Lung (tissue), 12 donors: Measurements from ENCODE around the gene UBR2. TPM values are rescaled to one million over a fixed set of nuclear protein-coding genes. Genes with fewer than 3 reads are reported as not detected.
"Not testable (repeated sequence)": the region's sequence is repeated elsewhere in the genome, so short reads cannot be mapped to it uniquely, and the experiment has no call there.

Source experiments
- ATAC-seq: fragments of 200-7000 bp; cut with Tn5 transposase; one replicate; pipeline ENCODE4 v1.9.1; 2020; ENCODE audit warnings: moderate number of reproducible peaks; ENCODE audit not compliant: insufficient read depth, low FRiP score
- DNase-seq, 3 donors: peaks; one replicate each; pipeline ENCODE4 v3.0.0-alpha.2; 2013 to 2017
- H3K27ac ChIP-seq, 2 donors: one replicate each; pipeline ENCODE4 v1.5.1; 2013; ENCODE audit warnings: mild to moderate bottlenecking in 2 of 2, moderate library complexity in 2 of 2, control low read depth in 1 of 2, inconsistent platforms in 1 of 2, low read depth in 1 of 2, low read length in 1 of 2
- H3K27me3 ChIP-seq, 3 donors: one replicate each; pipeline ENCODE4 v1.5.1; 2013; ENCODE audit warnings: low read length in 2 of 3; ENCODE audit not compliant: control insufficient read depth in 3 of 3, insufficient read depth in 3 of 3
- H3K36me3 ChIP-seq, 4 donors: one replicate each; pipeline ENCODE4 v1.5.1; 2013; ENCODE audit warnings: low read length in 4 of 4, mild to moderate bottlenecking in 1 of 4, moderate library complexity in 1 of 4; ENCODE audit not compliant: control insufficient read depth in 4 of 4, insufficient read depth in 4 of 4
- H3K4me1 ChIP-seq, 5 donors: one replicate each; pipeline ENCODE4 v1.5.1; 2013; ENCODE audit warnings: low read length in 5 of 5, mild to moderate bottlenecking in 2 of 5, moderate library complexity in 1 of 5; ENCODE audit not compliant: control insufficient read depth in 5 of 5, insufficient read depth in 5 of 5
- H3K4me3 ChIP-seq: one replicate; pipeline ENCODE4 v1.5.1; 2013; ENCODE audit warnings: mild to moderate bottlenecking, control low read depth, moderate library complexity
- H3K9ac ChIP-seq, 2 donors: one replicate each; pipeline ENCODE4 v1.5.1; 2013; ENCODE audit warnings: low read length in 2 of 2, control low read depth in 1 of 2; ENCODE audit not compliant: insufficient read depth in 1 of 2
- H3K9me3 ChIP-seq, 4 donors: one replicate each; pipeline ENCODE4 v1.5.1; 2013; ENCODE audit warnings: low read length in 3 of 4, mild to moderate bottlenecking in 1 of 4, moderate library complexity in 1 of 4; ENCODE audit not compliant: control insufficient read depth in 4 of 4, insufficient read depth in 3 of 4
- CTCF ChIP-seq: IDR thresholded peaks from 2 replicates; pipeline ENCODE4 v1.5.1; 2012; ENCODE audit warnings: mild to moderate bottlenecking; ENCODE audit errors: control extremely low read depth, extremely low read depth
- WGBS, 2 donors: extraction: QIAGEN DNeasy Blood & Tissue Kit; methylation state at CpG; one replicate each; pipeline ENCODE4 v1.1.7; 2013; 5-methylcytosine and 5-hydroxymethylcytosine counted together
- polyA plus RNA-seq, 2 donors: library from polyadenylated mRNA; stranded (reverse); fragments of 200-250 nt; gene quantifications; one replicate each; pipeline ENCODE4 v1.2.1, GENCODE V29; 2013
- total RNA-seq, 2 donors: library from RNA; depleted of rRNA in 1 of 2; stranded (reverse); fragments of >200 nt in 1 of 2; gene quantifications; one replicate each; pipeline ENCODE4 v1.2.1, GENCODE V29; 2014 to 2021
- donor health status: control.
- donor health status: control.
- donor health status: Bipolar disorder and iron deficiency.
- donor health status: healthy.
- donor health status: DM: yes; HTN: yes; CAD: no.

Gene UBR2
- total and polyA plus RNA-seq, 4 donors: 8.4 to 45.4 (median 19.0) TPM

GRCh38 chr6:42727627-42728026, 163.8 kb downstream of the UBR2 start:
- 76 to 85% methylated on average over 22 of the region's 22 CpGs for WGBS, 2 donors
- H3K4me3 ChIP-seq: no peak overlapping the region

GRCh38 chr6:42729731-42730130, 165.9 kb downstream of the UBR2 start:
- ATAC-seq: no peak
- peaks cover 0 to 6% (median 3%) of the 10 kb centered on the region in 5 donors for H3K4me1 ChIP-seq
- WGBS, 2 donors: 58 to 71% methylated on average over 1 to 2 of the region's 3 CpGs
- no peak for TF ChIP-seq CTCF
- H3K36me3 ChIP-seq: no peaks in the 10 kb centered on the region
- no peak overlapping the region for H3K4me3 ChIP-seq
- no peaks in the 10 kb centered on the region for H3K9me3 ChIP-seq
- DNase-seq: no peak
- H3K27me3 ChIP-seq: no peaks in the 10 kb centered on the region
- no peak overlapping the region for H3K9ac ChIP-seq
- H3K27ac ChIP-seq: no peak overlapping the region

More at GRCh38 chr6:42727627-42728026, 163.8 kb downstream of the UBR2 start:
- Histone ChIP-seq H3K27me3 (no peaks in the 10 kb centered on the region), H3K27ac (peak overlapping the region in 1 of 2 donors; percentile 76), H3K9me3 (no peaks in the 10 kb centered on the region), H3K9ac (peak overlapping the region in 1 of 2 donors; percentile 94), H3K36me3 (peaks cover 0 to 2% (median 0%) of the 10 kb centered on the region in 4 donors), H3K4me1 (peaks cover 0 to 5% (median 3%) of the 10 kb centered on the region in 5 donors)
- DNase-seq (peak in 2 of 3 donors; percentile 40 to 45), ATAC-seq (no peak)
- TF ChIP-seq CTCF: no peak

- not testable (repeated sequence) for H3K4me1 ChIP-seq, H3K27ac ChIP-seq, ATAC-seq, H3K9ac ChIP-seq, H3K27me3 ChIP-seq, H3K9me3 ChIP-seq, H3K36me3 ChIP-seq, H3K4me3 ChIP-seq
- peak in 1 of 3 donors; percentile 45 for DNase-seq
- WGBS, 2 donors: 65 to 78% methylated on average over 13 of the region's 13 CpGs
Measured at GRCh38 chr6:42733867-42734481, 170.1 kb downstream of the UBR2 start.

- 91 to 94% methylated on average over 3 of the region's 3 CpGs for WGBS, 2 donors
- Histone ChIP-seq H3K9me3 (no peaks in the 10 kb centered on the region), H3K9ac (no peak overlapping the region), H3K27me3 (no peaks in the 10 kb centered on the region), H3K4me1 (peaks cover 0 to 1% (median 0%) of the 10 kb centered on the region in 5 donors), H3K4me3 (no peak overlapping the region), H3K36me3 (no peaks in the 10 kb centered on the region), H3K27ac (no peak overlapping the region)
- TF ChIP-seq CTCF: no peak
- ATAC-seq: no peak
- no peak for DNase-seq
Measured at GRCh38 chr6:42735976-42736375, 172.1 kb downstream of the UBR2 start.
